Osteocyte (in vitro differentiated cells): Measurements from ENCODE around the gene NEFH. TPM values are rescaled to one million over a fixed set of nuclear protein-coding genes. Genes with fewer than 3 reads are reported as not detected.

Source experiments
- DNase-seq: peaks from one replicate; pipeline ENCODE4 v3.0.0; 2021; ENCODE audit warnings: mixed read lengths; ENCODE audit not compliant: unreplicated experiment; ENCODE audit errors: extremely low spot score
- H3K27ac Mint-ChIP-seq: one replicate; pipeline ENCODE4 v1.8.0; 2021; ENCODE audit warnings: mild to moderate bottlenecking, mixed read lengths; ENCODE audit not compliant: unreplicated experiment
- H3K27me3 Mint-ChIP-seq: one replicate; pipeline ENCODE4 v1.8.0; 2021; ENCODE audit warnings: mixed read lengths; ENCODE audit not compliant: unreplicated experiment
- H3K36me3 Mint-ChIP-seq: one replicate; pipeline ENCODE4 v1.8.0; 2021; ENCODE audit warnings: mixed read lengths; ENCODE audit not compliant: unreplicated experiment
- H3K4me1 Mint-ChIP-seq: one replicate; pipeline ENCODE4 v1.8.0; 2021; ENCODE audit warnings: mixed read lengths; ENCODE audit not compliant: unreplicated experiment
- H3K4me3 Mint-ChIP-seq: one replicate; pipeline ENCODE4 v1.8.0; 2021; ENCODE audit warnings: mild to moderate bottlenecking, moderate library complexity, mixed read lengths; ENCODE audit not compliant: unreplicated experiment
- H3K9me3 Mint-ChIP-seq: one replicate; pipeline ENCODE4 v1.8.0; 2021; ENCODE audit warnings: mixed read lengths; ENCODE audit not compliant: unreplicated experiment
- CTCF ChIP-seq: fragments of 200-600 bp; sonication (generic); IDR thresholded peaks from 2 replicates; pipeline ENCODE4 v1.5.0; 2021; ENCODE audit warnings: antibody characterized with exemption, mild to moderate bottlenecking, moderate library complexity
- total RNA-seq: library from RNA; stranded (reverse); gene quantifications from 2 replicates; pipeline ENCODE4 v1.2.1, GENCODE V29; 2021

The NEFH gene
- total RNA-seq, 1 donor from 2014 or later = 0.62 TPM

GRCh38 chr22:29482253-29482652 is 2.2 kb downstream of the NEFH start:
- Mint-ChIP-seq H3K36me3 (no peaks in the 10 kb centered on the region), H3K9me3 (no peaks in the 10 kb centered on the region), H3K27ac (no peak overlapping the region), H3K4me3 (no peak overlapping the region), H3K27me3 (peaks cover 35% of the 10 kb centered on the region), H3K4me1 (peaks cover 20% of the 10 kb centered on the region)
- no peak for DNase-seq
- TF ChIP-seq CTCF = no peak

GRCh38 chr22:29482726-29483125 is 2.7 kb downstream of the NEFH start:
- H3K9me3 Mint-ChIP-seq = no peaks in the 10 kb centered on the region
- no peak for DNase-seq
- no peak overlapping the region for H3K4me3 Mint-ChIP-seq
- peaks cover 20% of the 10 kb centered on the region for H3K4me1 Mint-ChIP-seq
- H3K27ac Mint-ChIP-seq = no peak overlapping the region
- peaks cover 34% of the 10 kb centered on the region for H3K27me3 Mint-ChIP-seq
- TF ChIP-seq CTCF = no peak
- no peaks in the 10 kb centered on the region for H3K36me3 Mint-ChIP-seq

- Mint-ChIP-seq H3K27ac (no peak overlapping the region), H3K36me3 (no peaks in the 10 kb centered on the region), H3K9me3 (no peaks in the 10 kb centered on the region), H3K4me3 (no peak overlapping the region), H3K27me3 (peaks cover 29% of the 10 kb centered on the region), H3K4me1 (peaks cover 20% of the 10 kb centered on the region)
- no peak for DNase-seq
- TF ChIP-seq CTCF = no peak
Observed at GRCh38 chr22:29483254-29483653, 3.2 kb downstream of the NEFH start.

- Mint-ChIP-seq H3K27me3 (peaks cover 15% of the 10 kb centered on the region), H3K9me3 (no peaks in the 10 kb centered on the region), H3K4me1 (peaks cover 12% of the 10 kb centered on the region), H3K27ac (no peak overlapping the region), H3K36me3 (no peaks in the 10 kb centered on the region), H3K4me3 (no peak overlapping the region)
- TF ChIP-seq CTCF = no peak
- DNase-seq = no peak
Observed at GRCh38 chr22:29484642-29485041, 4.6 kb downstream of the NEFH start.

GRCh38 chr22:29485448-29485847 is 5.4 kb downstream of the NEFH start:
- DNase-seq = no peak
- Mint-ChIP-seq H3K36me3 (no peaks in the 10 kb centered on the region), H3K27ac (no peak overlapping the region), H3K27me3 (peaks cover 12% of the 10 kb centered on the region), H3K4me1 (peaks cover 10% of the 10 kb centered on the region), H3K9me3 (no peaks in the 10 kb centered on the region), H3K4me3 (no peak overlapping the region)
- no peak for TF ChIP-seq CTCF
